ENCODE results near the gene LMF2. TPM values are rescaled to one million over a fixed set of nuclear protein-coding genes. Genes with fewer than 3 reads are reported as not detected.

LMF2 gene
- total RNA-seq, 1 donor from 2014 or later = 66.2 TPM

- Mint-ChIP-seq H3K4me3 (no peak overlapping the region), H3K9me3 (no peaks in the 10 kb centered on the region), H3K4me1 (peaks cover 2% of the 10 kb centered on the region), H3K27me3 (ENCODE audit: low read depth) (no peaks in the 10 kb centered on the region), H3K36me3 (no peaks in the 10 kb centered on the region), H3K27ac (no peak overlapping the region)
- no peak for DNase-seq (ENCODE audit: low spot score in 2 of 2, unreplicated experiment in 2 of 2)
- TF ChIP-seq CTCF (IDR thresholded peaks at IDR 0.05; ENCODE audit: unreplicated experiment) = no peak
These were observed 7.0 kb downstream of the LMF2 start for GRCh38 chr22:50500452-50500851.

- Mint-ChIP-seq H3K9me3 (no peaks in the 10 kb centered on the region), H3K4me1 (peaks cover 2% of the 10 kb centered on the region), H3K4me3 (no peak overlapping the region), H3K27ac (no peak overlapping the region), H3K27me3 (ENCODE audit: low read depth) (no peaks in the 10 kb centered on the region), H3K36me3 (no peaks in the 10 kb centered on the region)
- peak; percentile 50 for TF ChIP-seq CTCF (IDR thresholded peaks at IDR 0.05; ENCODE audit: unreplicated experiment)
- no peak for DNase-seq (ENCODE audit: low spot score in 2 of 2, unreplicated experiment in 2 of 2)
These were observed 9.1 kb downstream of the LMF2 start for GRCh38 chr22:50498322-50498890.

- Mint-ChIP-seq H3K36me3 (no peaks in the 10 kb centered on the region), H3K4me3 (no peak overlapping the region), H3K9me3 (no peaks in the 10 kb centered on the region), H3K27me3 (ENCODE audit: low read depth) (no peaks in the 10 kb centered on the region), H3K4me1 (peaks cover 2% of the 10 kb centered on the region), H3K27ac (no peak overlapping the region)
- TF ChIP-seq CTCF (IDR thresholded peaks at IDR 0.05; ENCODE audit: unreplicated experiment) = no peak
- DNase-seq (ENCODE audit: low spot score in 2 of 2, unreplicated experiment in 2 of 2) = no peak
These were observed 10.4 kb downstream of the LMF2 start for GRCh38 chr22:50497093-50497492.

- H3K4me3 Mint-ChIP-seq = no peak overlapping the region
- DNase-seq (ENCODE audit: low spot score in 2 of 2, unreplicated experiment in 2 of 2) = no peak
- TF ChIP-seq CTCF (IDR thresholded peaks at IDR 0.05; ENCODE audit: unreplicated experiment) = no peak
- H3K27me3 Mint-ChIP-seq (ENCODE audit: low read depth) = peaks cover 5% of the 10 kb centered on the region
- H3K4me1 Mint-ChIP-seq = no peaks in the 10 kb centered on the region
- H3K9me3 Mint-ChIP-seq = no peaks in the 10 kb centered on the region
- H3K36me3 Mint-ChIP-seq = no peaks in the 10 kb centered on the region
- no peak overlapping the region for H3K27ac Mint-ChIP-seq
These were observed 16.8 kb downstream of the LMF2 start for GRCh38 chr22:50490531-50491308.

- H3K27ac Mint-ChIP-seq = no peak overlapping the region
- no peaks in the 10 kb centered on the region for H3K4me1 Mint-ChIP-seq
- DNase-seq (ENCODE audit: low spot score in 2 of 2, unreplicated experiment in 2 of 2) = no peak
These were observed 17.9 kb downstream of the LMF2 start for GRCh38 chr22:50489363-50490243.

More at GRCh38 chr22:50489363-50490243, 17.9 kb downstream of the LMF2 start:
- TF ChIP-seq CTCF (IDR thresholded peaks at IDR 0.05; ENCODE audit: unreplicated experiment) = no peak
- Mint-ChIP-seq H3K4me3 (no peak overlapping the region), H3K27me3 (ENCODE audit: low read depth) (peaks cover 10% of the 10 kb centered on the region), H3K9me3 (no peaks in the 10 kb centered on the region), H3K36me3 (no peaks in the 10 kb centered on the region)

Data from mesothelial cell of epicardium (in vitro differentiated cells).